ENCODE measurements around the gene MICAL3. TPM values are rescaled to one million over a fixed set of nuclear protein-coding genes. Genes with fewer than 3 reads are reported as not detected.

The MICAL3 gene
- total RNA-seq, 1 donor from 2014 or later, result 54.8 TPM

DNA sequence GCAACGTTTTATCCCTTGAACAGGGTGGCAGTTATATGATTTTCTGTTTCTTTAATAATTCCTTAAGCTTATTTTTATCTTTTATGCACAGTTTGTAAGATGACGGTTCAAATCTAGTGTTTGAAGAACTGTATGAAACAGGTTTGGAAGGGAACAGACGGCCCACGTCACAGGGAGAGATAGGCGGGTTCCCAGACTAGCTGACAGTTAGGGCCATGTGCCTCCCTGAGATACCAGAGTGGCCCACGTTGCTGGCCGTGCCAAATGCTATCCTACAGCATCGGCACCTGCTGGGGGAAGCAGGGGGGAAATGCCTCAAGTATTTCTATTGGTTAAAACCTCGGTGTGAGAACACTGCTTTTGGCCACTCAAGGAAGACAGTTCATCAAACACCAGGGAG is 199.9 kb downstream of the MICAL3 start:
- no peak for TF ChIP-seq CTCF (IDR thresholded peaks at IDR 0.05; ENCODE audit: unreplicated experiment)
- Mint-ChIP-seq H3K9me3 (ENCODE audit: low read depth) (no peaks in the 10 kb centered on the region), H3K36me3 (ENCODE audit: insufficient read depth) (no peaks in the 10 kb centered on the region)

DNA sequence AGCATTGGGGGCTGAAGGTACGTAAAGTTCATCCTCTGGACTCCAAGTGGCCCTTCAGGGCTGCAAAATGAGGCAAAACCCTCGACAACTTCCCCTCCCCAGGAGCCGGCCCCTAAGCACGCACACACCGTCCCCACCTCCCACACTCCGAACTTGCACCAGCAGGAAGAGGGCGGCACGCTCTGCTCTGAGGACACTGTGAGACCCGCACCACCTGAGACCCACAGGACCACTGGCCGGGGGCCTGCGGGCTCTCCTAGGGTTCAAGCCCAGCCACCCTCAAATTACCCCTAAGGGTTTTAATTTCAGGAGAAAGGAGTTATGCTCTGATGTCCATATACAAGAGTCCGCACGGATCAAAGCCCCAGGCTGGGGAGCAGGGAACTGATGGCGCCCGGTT is 200.4 kb downstream of the MICAL3 start:
- no peak for DNase-seq (ENCODE audit: low spot score, unreplicated experiment)
- Mint-ChIP-seq H3K36me3 (ENCODE audit: insufficient read depth) (peaks cover 2% of the 10 kb centered on the region), H3K4me1 (ENCODE audit: low read depth) (no peaks in the 10 kb centered on the region), H3K4me3 (ENCODE audit: low read depth) (no peak overlapping the region), H3K27me3 (no peaks in the 10 kb centered on the region), H3K27ac (no peak overlapping the region), H3K9me3 (ENCODE audit: low read depth) (no peaks in the 10 kb centered on the region)
- TF ChIP-seq CTCF (IDR thresholded peaks at IDR 0.05; ENCODE audit: unreplicated experiment), result no peak

More for the DNA sequence above, 199.9 kb downstream of the MICAL3 start:
- H3K27me3 Mint-ChIP-seq, result no peaks in the 10 kb centered on the region
- no peak for DNase-seq (ENCODE audit: low spot score, unreplicated experiment)
- no peak overlapping the region for H3K27ac Mint-ChIP-seq
- no peaks in the 10 kb centered on the region for H3K4me1 Mint-ChIP-seq (ENCODE audit: low read depth)
- H3K4me3 Mint-ChIP-seq (ENCODE audit: low read depth), result no peak overlapping the region

- H3K27me3 Mint-ChIP-seq, result no peaks in the 10 kb centered on the region
- no peak for DNase-seq (ENCODE audit: low spot score, unreplicated experiment)
- H3K27ac Mint-ChIP-seq, result no peak overlapping the region
- no peaks in the 10 kb centered on the region for H3K4me1 Mint-ChIP-seq (ENCODE audit: low read depth)
- H3K36me3 Mint-ChIP-seq (ENCODE audit: insufficient read depth), result peaks cover 2% of the 10 kb centered on the region
- no peak for TF ChIP-seq CTCF (IDR thresholded peaks at IDR 0.05; ENCODE audit: unreplicated experiment)
- no peak overlapping the region for H3K4me3 Mint-ChIP-seq (ENCODE audit: low read depth)
- no peaks in the 10 kb centered on the region for H3K9me3 Mint-ChIP-seq (ENCODE audit: low read depth)
Measured at GRCh38 chr22:17823226-17823625, 201.1 kb downstream of the MICAL3 start.

- DNase-seq (ENCODE audit: low spot score, unreplicated experiment), result no peak
- no peak overlapping the region for H3K4me3 Mint-ChIP-seq (ENCODE audit: low read depth)
- TF ChIP-seq CTCF (IDR thresholded peaks at IDR 0.05; ENCODE audit: unreplicated experiment), result no peak
- no peak overlapping the region for H3K27ac Mint-ChIP-seq
- H3K27me3 Mint-ChIP-seq, result no peaks in the 10 kb centered on the region
- H3K4me1 Mint-ChIP-seq (ENCODE audit: low read depth), result no peaks in the 10 kb centered on the region
- peaks cover 2% of the 10 kb centered on the region for H3K36me3 Mint-ChIP-seq (ENCODE audit: insufficient read depth)
- no peaks in the 10 kb centered on the region for H3K9me3 Mint-ChIP-seq (ENCODE audit: low read depth)
Measured at GRCh38 chr22:17822087-17822486, 202.3 kb downstream of the MICAL3 start.

DNA sequence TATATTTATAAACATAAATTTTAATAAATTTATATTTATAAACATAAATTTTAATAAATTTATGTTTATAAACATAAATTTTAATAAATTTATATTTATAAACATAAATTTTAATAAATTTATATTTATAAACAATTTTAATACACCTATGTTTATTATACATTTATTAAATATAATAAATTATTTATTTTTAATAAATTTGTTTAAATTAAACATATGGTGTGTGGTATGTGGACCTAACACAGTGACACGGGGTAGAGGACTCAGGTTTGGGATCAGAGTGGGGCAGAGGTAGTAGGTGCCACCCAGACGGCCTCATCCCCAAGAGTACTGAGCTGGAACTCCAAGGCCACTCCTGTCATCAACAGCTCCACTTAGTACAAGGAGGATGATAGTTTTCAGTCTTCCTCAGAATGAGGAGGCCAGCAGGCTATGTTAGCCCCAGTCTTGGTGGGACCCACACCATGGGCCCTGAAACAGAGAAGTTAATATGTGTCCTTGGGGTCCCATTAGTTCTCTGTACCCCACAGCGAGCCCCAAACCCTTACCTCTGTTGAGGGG is 203.4 kb downstream of the MICAL3 start:
- no peaks in the 10 kb centered on the region for H3K9me3 Mint-ChIP-seq (ENCODE audit: low read depth)
- H3K27ac Mint-ChIP-seq, result no peak overlapping the region
- H3K27me3 Mint-ChIP-seq, result no peaks in the 10 kb centered on the region
- DNase-seq (ENCODE audit: low spot score, unreplicated experiment), result no peak
- no peak overlapping the region for H3K4me3 Mint-ChIP-seq (ENCODE audit: low read depth)
- TF ChIP-seq CTCF (IDR thresholded peaks at IDR 0.05; ENCODE audit: unreplicated experiment), result no peak
- no peaks in the 10 kb centered on the region for H3K4me1 Mint-ChIP-seq (ENCODE audit: low read depth)
- peaks cover 2% of the 10 kb centered on the region for H3K36me3 Mint-ChIP-seq (ENCODE audit: insufficient read depth)
